Fibroblast of skin of back (primary cell): ENCODE data around the gene RBM11. TPM values are rescaled to one million over a fixed set of nuclear protein-coding genes. Genes with fewer than 3 reads are reported as not detected.
"Not testable (repeated sequence)": the region's sequence is repeated elsewhere in the genome, so short reads cannot be mapped to it uniquely, and the experiment has no call there.

ENCODE experiments used
- DNase-seq: peaks from one replicate; pipeline ENCODE4 v3.0.0-alpha.2; 2013
- polyA plus RNA-seq, 2 experiments: library from polyadenylated mRNA; unstranded; fragments of 120-200 nt; gene quantifications; one replicate each; pipeline ENCODE4 v1.2.1, GENCODE V29; 2013; ENCODE audit not compliant: insufficient read length in 2 of 2

Gene RBM11
- not detected for polyA plus RNA-seq (2013, experiment 1 of 2; ENCODE audit: insufficient read length)
- polyA plus RNA-seq (2013, experiment 2 of 2; ENCODE audit: insufficient read length), result not detected

GRCh38 chr21:14215971-14216641, at the start of gene RBM11:
RBM11 (plus strand) TSS chr21:14216157; CDS start chr21:14216187, 30 bp downstream.
- DNase-seq, result peak; percentile 42

GRCh38 chr21:14166463-14167223, 49.3 kb upstream of the RBM11 start:
- DNase-seq, result not testable (repeated sequence)

GRCh38 chr21:14206222-14206621, 9.7 kb upstream of the RBM11 start:
- no peak for DNase-seq

- DNase-seq, result no peak
Observed at GRCh38 chr21:14210738-14211137, 5.2 kb upstream of the RBM11 start, which contains the start of gene LIPI. LIPI (minus strand) TSS chr21:14210955; CDS start chr21:14210845, 110 bp downstream.

- DNase-seq, result no peak
Observed at GRCh38 chr21:14213164-14213563, 2.8 kb upstream of the RBM11 start.

GRCh38 chr21:14223365-14223764, 7.4 kb downstream of the RBM11 start:
- no peak for DNase-seq

GRCh38 chr21:14229399-14229798, 13.4 kb downstream of the RBM11 start:
- DNase-seq, result no peak

- DNase-seq, result no peak
Observed at GRCh38 chr21:14235101-14235500, 19.1 kb downstream of the RBM11 start.

GRCh38 chr21:14236180-14236579, 20.2 kb downstream of the RBM11 start:
- no peak for DNase-seq

- no peak for DNase-seq
Observed at GRCh38 chr21:14239281-14239680, 23.3 kb downstream of the RBM11 start.

GRCh38 chr21:14241297-14241696, 25.3 kb downstream of the RBM11 start:
- no peak for DNase-seq

GRCh38 chr21:14243461-14243860, 27.5 kb downstream of the RBM11 start:
- no peak for DNase-seq

- no peak for DNase-seq
Observed at GRCh38 chr21:14243874-14244273, 27.9 kb downstream of the RBM11 start.

- no peak for DNase-seq
Observed at GRCh38 chr21:14244911-14245310, 29.0 kb downstream of the RBM11 start.

GRCh38 chr21:14245711-14246110, 29.8 kb downstream of the RBM11 start:
- no peak for DNase-seq

- DNase-seq, result no peak
Observed at GRCh38 chr21:14251336-14251735, 35.4 kb downstream of the RBM11 start.

GRCh38 chr21:14259747-14260146, 43.8 kb downstream of the RBM11 start:
- peak; percentile 41 for DNase-seq

- DNase-seq, result no peak
Observed at GRCh38 chr21:14260174-14260764, 44.3 kb downstream of the RBM11 start.

- DNase-seq, result no peak
Observed at GRCh38 chr21:14262039-14262438, 46.1 kb downstream of the RBM11 start.

GRCh38 chr21:14263879-14264278, 47.9 kb downstream of the RBM11 start:
- no peak for DNase-seq

- DNase-seq, result no peak
Observed at GRCh38 chr21:14265023-14265422, 49.1 kb downstream of the RBM11 start.

GRCh38 chr21:14267076-14267475, 51.1 kb downstream of the RBM11 start:
- no peak for DNase-seq

- no peak for DNase-seq
Observed at GRCh38 chr21:14270631-14271030, 54.7 kb downstream of the RBM11 start.
